IPS DF 6.9 (cell line): ENCODE results near the gene AMY1A.
"Not testable (repeated sequence)": the region's sequence is repeated elsewhere in the genome, so short reads cannot be mapped to it uniquely, and the experiment has no call there.

ENCODE experiments used
- DNase-seq: peaks from one replicate; pipeline ENCODE4 v3.0.0-alpha.2; 2013; ENCODE audit warnings: low read depth, low spot score
- H3K27ac ChIP-seq: one replicate; pipeline ENCODE4 v1.5.1; 2013; ENCODE audit warnings: low read length, control low read depth
- H3K27me3 ChIP-seq: 2 replicates; pipeline ENCODE4 v1.6.1; 2013; ENCODE audit warnings: mild to moderate bottlenecking, low read length; ENCODE audit not compliant: control insufficient read depth, insufficient read depth
- H3K36me3 ChIP-seq: 2 replicates; pipeline ENCODE4 v1.6.1; 2013; ENCODE audit warnings: low read length; ENCODE audit not compliant: control insufficient read depth, insufficient read depth
- H3K4me1 ChIP-seq: 2 replicates; pipeline ENCODE4 v1.6.1; 2013; ENCODE audit warnings: low read length; ENCODE audit not compliant: control insufficient read depth, insufficient read depth
- H3K4me3 ChIP-seq: 2 replicates; pipeline ENCODE4 v1.5.1; 2013; ENCODE audit warnings: mild to moderate bottlenecking, low read length
- H3K9me3 ChIP-seq: 2 replicates; pipeline ENCODE4 v1.6.1; 2013; ENCODE audit warnings: low read length, inconsistent platforms; ENCODE audit not compliant: control insufficient read depth, insufficient read depth
- WGBS: extraction: QIAGEN DNeasy Blood & Tissue Kit; methylation state at CpG from one replicate; pipeline ENCODE4 v1.1.7; 2013; ENCODE audit warnings: mixed read lengths, missing lambda C conversion rate; ENCODE audit not compliant: insufficient read length, insufficient coverage; 5-methylcytosine and 5-hydroxymethylcytosine counted together

The AMY1A gene

GRCh38 chr1:103655460-103655859 lies at the start of gene AMY1A:
Gene AMY1A, plus strand, starts transcription at chr1:103655760. Its CDS starts 571 bp downstream, at chr1:103656331.
- not testable (repeated sequence) for H3K36me3 ChIP-seq, DNase-seq, H3K4me1 ChIP-seq, H3K27me3 ChIP-seq, H3K4me3 ChIP-seq, H3K27ac ChIP-seq, H3K9me3 ChIP-seq
- WGBS, result no CpG with 5 or more reads among the region's 5 CpGs

GRCh38 chr1:103616362-103616761 lies 39.2 kb upstream of the AMY1A start:
- no peak overlapping the region for H3K27ac ChIP-seq
- no CpG with 5 or more reads among the region's 2 CpGs for WGBS
- no peaks in the 10 kb centered on the region for H3K36me3 ChIP-seq
- H3K4me3 ChIP-seq, result no peak overlapping the region
- no peak for DNase-seq
- no peaks in the 10 kb centered on the region for H3K4me1 ChIP-seq
- no peaks in the 10 kb centered on the region for H3K9me3 ChIP-seq
- H3K27me3 ChIP-seq, result no peaks in the 10 kb centered on the region

GRCh38 chr1:103616994-103617477 lies 38.5 kb upstream of the AMY1A start, which contains the start of gene AMY2A:
Gene AMY2A, plus strand, starts transcription at chr1:103617427. Its CDS starts 14 bp downstream, at chr1:103617441.
- not testable (repeated sequence) for H3K4me3 ChIP-seq, H3K4me1 ChIP-seq, H3K36me3 ChIP-seq, DNase-seq, H3K27me3 ChIP-seq, H3K9me3 ChIP-seq, H3K27ac ChIP-seq
- WGBS, result no CpG with 5 or more reads among the region's 3 CpGs

- not testable (repeated sequence) for H3K27ac ChIP-seq, H3K4me1 ChIP-seq, H3K4me3 ChIP-seq, DNase-seq, H3K27me3 ChIP-seq, H3K9me3 ChIP-seq, H3K36me3 ChIP-seq
- no CpG with 5 or more reads among the region's 4 CpGs for WGBS
These were observed 28.1 kb upstream of the AMY1A start for GRCh38 chr1:103627436-103627835.

- no CpG with 5 or more reads among the region's 3 CpGs for WGBS
- H3K27me3 ChIP-seq, H3K9me3 ChIP-seq, DNase-seq, H3K4me3 ChIP-seq, H3K4me1 ChIP-seq, H3K36me3 ChIP-seq, H3K27ac ChIP-seq: not testable (repeated sequence)
These were observed 14.4 kb upstream of the AMY1A start for GRCh38 chr1:103641194-103641593.

GRCh38 chr1:103643908-103644307 lies 11.7 kb upstream of the AMY1A start:
- not testable (repeated sequence) for H3K36me3 ChIP-seq, H3K4me3 ChIP-seq, H3K27ac ChIP-seq, H3K4me1 ChIP-seq, H3K9me3 ChIP-seq, DNase-seq, H3K27me3 ChIP-seq
- WGBS, result no CpG with 5 or more reads among the region's 3 CpGs

GRCh38 chr1:103650305-103650704 lies 5.3 kb upstream of the AMY1A start:
- no CpG with 5 or more reads among the region's 3 CpGs for WGBS
- H3K27ac ChIP-seq, H3K4me3 ChIP-seq, H3K9me3 ChIP-seq, H3K4me1 ChIP-seq, H3K36me3 ChIP-seq, H3K27me3 ChIP-seq, DNase-seq: not testable (repeated sequence)

GRCh38 chr1:103650889-103651288 lies 4.7 kb upstream of the AMY1A start:
- H3K27me3 ChIP-seq, H3K36me3 ChIP-seq, H3K4me1 ChIP-seq, DNase-seq, H3K9me3 ChIP-seq, H3K4me3 ChIP-seq, H3K27ac ChIP-seq: not testable (repeated sequence)
- WGBS, result no CpG with 5 or more reads among the region's 4 CpGs

- WGBS, result no CpG with 5 or more reads among the region's 6 CpGs
- DNase-seq, result not testable (repeated sequence)
These were observed 1.4 kb upstream of the AMY1A start for GRCh38 chr1:103654133-103654532.

GRCh38 chr1:103676335-103676734 lies 20.8 kb downstream of the AMY1A start:
- H3K27ac ChIP-seq, H3K9me3 ChIP-seq, DNase-seq, H3K4me3 ChIP-seq, H3K4me1 ChIP-seq, H3K27me3 ChIP-seq, H3K36me3 ChIP-seq: not testable (repeated sequence)
- no CpG with 5 or more reads among the region's 3 CpGs for WGBS

More at GRCh38 chr1:103654133-103654532, 1.4 kb upstream of the AMY1A start:
- H3K9me3 ChIP-seq, H3K36me3 ChIP-seq, H3K27ac ChIP-seq, H3K4me1 ChIP-seq, H3K27me3 ChIP-seq, H3K4me3 ChIP-seq: not testable (repeated sequence)

GRCh38 chr1:103696110-103696509 lies 40.5 kb downstream of the AMY1A start, which contains the start of gene AMY1B:
Gene AMY1B, minus strand, starts transcription at chr1:103696210. Its CDS starts 571 bp downstream, at chr1:103695639.
- no CpG with 5 or more reads among the region's 5 CpGs for WGBS
- not testable (repeated sequence) for H3K36me3 ChIP-seq, H3K4me1 ChIP-seq, H3K27me3 ChIP-seq, H3K4me3 ChIP-seq, H3K27ac ChIP-seq, DNase-seq, H3K9me3 ChIP-seq
